ENCODE measurements around the gene HOMER3.

- TF ChIP-seq, protein P1, sequence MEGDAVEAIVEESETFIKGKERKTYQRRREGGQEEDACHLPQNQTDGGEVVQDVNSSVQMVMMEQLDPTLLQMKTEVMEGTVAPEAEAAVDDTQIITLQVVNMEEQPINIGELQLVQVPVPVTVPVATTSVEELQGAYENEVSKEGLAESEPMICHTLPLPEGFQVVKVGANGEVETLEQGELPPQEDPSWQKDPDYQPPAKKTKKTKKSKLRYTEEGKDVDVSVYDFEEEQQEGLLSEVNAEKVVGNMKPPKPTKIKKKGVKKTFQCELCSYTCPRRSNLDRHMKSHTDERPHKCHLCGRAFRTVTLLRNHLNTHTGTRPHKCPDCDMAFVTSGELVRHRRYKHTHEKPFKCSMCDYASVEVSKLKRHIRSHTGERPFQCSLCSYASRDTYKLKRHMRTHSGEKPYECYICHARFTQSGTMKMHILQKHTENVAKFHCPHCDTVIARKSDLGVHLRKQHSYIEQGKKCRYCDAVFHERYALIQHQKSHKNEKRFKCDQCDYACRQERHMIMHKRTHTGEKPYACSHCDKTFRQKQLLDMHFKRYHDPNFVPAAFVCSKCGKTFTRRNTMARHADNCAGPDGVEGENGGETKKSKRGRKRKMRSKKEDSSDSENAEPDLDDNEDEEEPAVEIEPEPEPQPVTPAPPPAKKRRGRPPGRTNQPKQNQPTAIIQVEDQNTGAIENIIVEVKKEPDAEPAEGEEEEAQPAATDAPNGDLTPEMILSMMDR (conservative IDR thresholded peaks at IDR 0.05 in 1 of 2, IDR thresholded peaks at IDR 0.05 in 1 of 2; ENCODE audit: extremely low read depth in 1 of 2, insufficient read depth in 1 of 2, low read depth in 1 of 2, low read length in 2 of 2) = no peak
- no peak for TF ChIP-seq EZH2 (IDR thresholded peaks at IDR 0.05; ENCODE audit: borderline replicate concordance, low read length)
These were observed 25.3 kb upstream of the HOMER3 start for GRCh38 chr19:18966307-18966706.

Data from mammary epithelial cell (primary cell).